GM21367 (cell line): ENCODE results near the gene TMEM167A.

ENCODE experiments used
- ATAC-seq: cut with Tn5 transposase; IDR thresholded peaks from one replicate; pipeline ENCODE4 v1.9.1; 2021; ENCODE audit not compliant: unreplicated experiment

Gene TMEM167A, protein sequence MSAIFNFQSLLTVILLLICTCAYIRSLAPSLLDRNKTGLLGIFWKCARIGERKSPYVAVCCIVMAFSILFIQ

GRCh38 chr5:83076742-83077661 lies at the start of gene TMEM167A, which contains the start of gene XRCC4:
TSS of gene TMEM167A (minus strand) at chr5:83077394. CDS start at chr5:83077323, 71 bp downstream.
TSS of gene XRCC4 (plus strand) at chr5:83077547. CDS start at chr5:83104920, 27,373 bp downstream.
- ATAC-seq: peak; percentile 96

DNA sequence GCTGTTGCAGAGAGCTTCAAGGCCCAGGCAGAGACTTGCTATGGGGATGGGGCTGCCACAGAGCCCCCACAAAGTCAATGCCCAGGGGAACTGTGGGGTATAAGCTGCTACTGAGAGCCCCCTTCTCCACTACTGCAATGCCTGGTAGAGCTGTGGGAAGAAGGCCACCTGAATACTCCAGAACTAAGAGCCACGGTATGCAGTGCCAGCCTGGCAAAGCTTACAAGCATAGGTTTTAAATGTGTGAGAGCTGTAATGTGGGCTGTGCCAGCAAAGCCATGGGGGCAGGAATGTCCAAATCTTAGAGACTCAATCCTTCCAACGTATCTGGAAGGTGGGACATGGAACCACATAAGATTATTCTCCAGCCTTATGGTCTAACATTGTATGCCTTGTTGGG lies 49.3 kb upstream of the TMEM167A start:
- ATAC-seq: no peak

DNA sequence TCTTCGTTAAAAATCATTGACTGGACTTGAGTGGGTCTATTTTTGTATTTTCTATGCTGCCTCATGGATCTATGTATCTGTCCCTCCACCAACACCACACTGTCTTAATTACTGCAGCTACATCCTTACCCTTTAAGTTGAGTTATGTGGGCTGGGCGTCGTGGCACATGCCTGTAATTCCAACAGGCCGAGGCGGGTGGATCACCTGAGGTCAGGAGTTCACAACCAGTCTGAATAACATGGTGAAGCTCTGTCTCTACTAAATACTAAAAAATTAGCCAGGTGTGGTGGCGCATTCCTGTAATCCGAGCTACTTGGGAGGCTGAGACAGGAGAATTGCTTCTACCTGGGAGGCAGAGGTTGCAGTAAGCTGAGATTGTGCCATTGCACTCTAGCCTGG lies 48.4 kb upstream of the TMEM167A start:
- ATAC-seq: no peak

- no peak for ATAC-seq
Measured at GRCh38 chr5:83124593-83124992, 47.4 kb upstream of the TMEM167A start.

DNA sequence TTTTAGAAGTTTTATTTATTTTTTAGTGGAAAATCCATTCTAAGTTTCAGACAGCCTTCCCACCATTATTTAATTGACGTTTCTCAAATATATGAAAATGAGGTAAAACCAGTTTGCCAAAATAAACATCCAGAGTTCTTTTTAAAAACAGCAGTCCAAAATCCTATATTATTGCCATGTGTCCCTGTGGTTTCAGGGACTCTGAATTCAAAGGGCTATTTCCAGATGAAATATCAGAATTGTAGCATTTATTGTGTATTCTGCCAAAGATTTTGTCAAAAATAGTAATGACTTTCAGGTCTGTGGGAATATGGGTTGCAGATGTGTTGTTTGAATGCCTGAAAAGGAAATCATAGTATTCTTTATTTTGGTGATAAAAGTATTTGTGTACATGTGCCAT lies 41.8 kb upstream of the TMEM167A start:
- ATAC-seq: no peak

DNA sequence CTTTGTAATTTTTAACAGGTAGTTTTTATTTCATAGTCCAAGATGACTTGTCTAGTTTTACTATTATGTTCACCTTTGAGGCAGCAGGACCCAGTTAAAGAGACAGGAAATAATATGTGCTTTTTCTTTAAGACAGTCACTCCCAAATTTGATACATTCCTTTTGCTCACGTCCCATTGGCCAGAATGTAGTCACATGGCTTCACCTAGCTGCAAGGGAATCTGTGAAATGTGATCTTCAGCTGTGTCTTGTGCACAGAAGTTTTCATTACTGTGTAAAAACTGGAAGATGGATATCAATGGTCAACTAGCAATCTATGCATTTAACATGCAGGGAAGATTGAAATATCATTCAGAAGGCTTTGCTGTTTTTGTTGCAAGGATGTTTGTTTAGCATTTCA lies 41.3 kb upstream of the TMEM167A start:
- no peak for ATAC-seq

GRCh38 chr5:83115816-83116215 lies 38.6 kb upstream of the TMEM167A start:
- no peak for ATAC-seq

DNA sequence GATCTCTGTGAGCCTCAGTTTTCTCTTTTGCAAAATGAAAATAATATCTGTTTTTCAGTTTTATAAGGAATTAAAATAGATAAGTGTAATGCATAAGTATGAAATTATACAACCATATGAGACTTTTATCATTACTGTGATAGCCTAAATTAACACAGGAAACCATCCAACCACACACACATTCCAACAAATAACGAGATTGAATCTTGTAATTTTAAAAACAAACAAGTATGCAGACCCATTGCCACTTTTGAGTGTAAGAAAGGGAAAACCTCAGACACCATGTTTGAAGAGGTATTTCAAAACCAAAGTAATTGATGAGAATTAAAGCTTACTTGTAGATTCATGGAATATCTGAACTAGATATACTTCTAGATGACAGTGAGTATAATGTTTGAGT lies 32.2 kb upstream of the TMEM167A start:
- ATAC-seq: no peak

GRCh38 chr5:83107692-83108420 lies 30.7 kb upstream of the TMEM167A start:
- no peak for ATAC-seq

GRCh38 chr5:83104021-83104420 lies 26.8 kb upstream of the TMEM167A start:
- no peak for ATAC-seq

- ATAC-seq: no peak
Measured at GRCh38 chr5:83102364-83102980, 25.3 kb upstream of the TMEM167A start.

- ATAC-seq: no peak
Measured at GRCh38 chr5:83101514-83101913, 24.3 kb upstream of the TMEM167A start.

- no peak for ATAC-seq
Measured at GRCh38 chr5:83099445-83099844, 22.3 kb upstream of the TMEM167A start.

DNA sequence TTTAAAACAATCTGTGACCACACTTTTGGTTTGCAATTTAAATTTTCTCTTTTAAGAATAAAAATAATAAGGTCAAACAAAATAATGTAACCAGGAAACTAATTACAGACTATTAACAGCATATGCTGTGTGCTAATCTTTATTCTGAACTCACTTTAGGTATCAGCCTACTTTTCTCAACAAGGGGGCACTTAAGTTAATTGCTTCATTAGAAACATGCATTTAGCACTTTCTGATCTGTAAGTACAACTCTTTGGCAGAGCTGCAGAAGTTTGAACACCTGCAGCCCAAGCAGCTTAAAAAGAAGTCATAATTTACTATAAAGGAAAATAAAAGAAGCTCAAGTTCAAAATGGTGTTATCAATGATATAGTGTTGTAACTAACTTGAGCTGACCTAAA lies 21.8 kb upstream of the TMEM167A start:
- no peak for ATAC-seq

DNA sequence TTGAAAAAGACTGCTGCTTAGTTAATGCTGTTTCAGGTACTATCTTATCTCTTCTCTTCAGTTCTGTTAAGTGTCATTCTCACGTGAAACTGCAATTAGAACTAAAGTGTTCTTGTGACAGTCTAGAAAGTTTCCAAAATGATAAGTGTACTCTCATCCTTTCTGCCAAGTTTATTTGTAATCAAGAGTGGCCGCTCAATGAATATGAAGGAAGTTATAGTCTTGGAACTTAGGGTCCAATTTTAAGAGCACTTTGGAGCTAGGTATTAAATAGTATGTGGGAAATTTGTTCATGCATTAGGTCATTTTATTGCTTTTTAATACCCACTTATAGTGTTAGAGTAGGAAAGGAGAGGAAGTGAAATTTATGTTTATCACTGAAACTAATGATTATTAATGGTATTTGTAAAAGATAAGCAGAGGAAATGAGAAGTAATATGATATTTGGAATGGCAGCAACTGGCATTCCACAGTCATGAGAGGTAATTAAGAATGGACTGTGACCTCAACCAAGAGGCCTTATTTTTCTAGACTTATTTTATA lies 20.6 kb upstream of the TMEM167A start:
- ATAC-seq: no peak

DNA sequence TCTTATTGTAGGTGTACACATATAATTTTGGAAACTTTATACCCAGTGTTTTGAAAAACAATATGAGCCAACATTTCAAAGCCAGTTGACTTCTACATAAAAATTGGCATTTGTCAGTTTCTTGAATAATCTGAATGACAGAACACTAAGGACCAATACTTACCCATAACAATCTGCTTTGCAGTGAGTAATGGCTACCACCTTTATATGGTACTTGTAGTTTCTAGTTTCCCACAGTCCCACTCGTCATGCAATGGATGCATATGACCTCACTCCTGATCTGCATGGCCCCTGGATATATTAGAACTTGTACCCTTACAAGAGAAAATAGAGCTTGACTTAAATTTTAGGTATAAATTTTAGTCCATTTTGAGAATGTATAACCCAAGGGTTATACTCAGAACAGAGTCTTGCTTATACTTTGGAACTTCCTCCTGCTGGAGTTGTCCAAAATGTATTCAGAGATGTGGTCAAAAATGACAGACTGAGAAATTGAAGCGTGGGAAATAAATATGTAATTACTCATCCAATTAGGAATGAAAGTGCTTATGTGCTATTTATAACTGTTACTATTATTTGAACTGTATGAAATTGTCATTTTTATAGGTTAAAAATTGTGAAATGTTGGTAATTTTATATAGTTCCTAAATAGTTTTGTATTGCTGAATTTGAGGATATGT lies 19.6 kb upstream of the TMEM167A start:
- no peak for ATAC-seq

DNA sequence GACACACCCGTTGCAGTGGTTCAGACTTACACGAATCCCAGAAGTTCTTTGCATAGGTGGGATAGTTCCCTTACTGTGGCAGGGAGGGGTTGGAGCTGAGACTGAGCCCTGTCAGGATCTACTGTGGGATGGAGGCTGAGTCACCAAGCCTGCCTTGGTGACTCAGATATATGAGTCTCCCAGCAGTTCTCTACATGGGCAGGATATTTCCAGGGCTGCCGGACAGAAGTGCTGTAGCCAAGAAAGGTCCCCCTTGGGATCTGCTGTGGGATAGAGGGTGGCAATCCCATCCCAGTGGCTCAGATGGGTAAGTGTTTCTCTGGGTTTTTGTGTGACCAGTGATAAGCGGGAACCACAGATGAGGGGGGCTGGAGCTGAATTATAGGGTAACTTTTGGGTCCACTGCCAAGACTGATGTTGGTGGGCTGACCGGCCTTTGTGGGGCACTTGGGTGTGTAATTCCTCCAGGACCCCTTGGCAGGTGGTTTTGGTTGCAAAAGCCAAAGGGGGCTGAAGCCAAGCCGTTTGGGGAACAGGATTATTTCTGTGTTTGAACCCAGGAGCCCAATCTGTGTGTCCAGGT lies 18.9 kb upstream of the TMEM167A start:
- ATAC-seq: no peak

DNA sequence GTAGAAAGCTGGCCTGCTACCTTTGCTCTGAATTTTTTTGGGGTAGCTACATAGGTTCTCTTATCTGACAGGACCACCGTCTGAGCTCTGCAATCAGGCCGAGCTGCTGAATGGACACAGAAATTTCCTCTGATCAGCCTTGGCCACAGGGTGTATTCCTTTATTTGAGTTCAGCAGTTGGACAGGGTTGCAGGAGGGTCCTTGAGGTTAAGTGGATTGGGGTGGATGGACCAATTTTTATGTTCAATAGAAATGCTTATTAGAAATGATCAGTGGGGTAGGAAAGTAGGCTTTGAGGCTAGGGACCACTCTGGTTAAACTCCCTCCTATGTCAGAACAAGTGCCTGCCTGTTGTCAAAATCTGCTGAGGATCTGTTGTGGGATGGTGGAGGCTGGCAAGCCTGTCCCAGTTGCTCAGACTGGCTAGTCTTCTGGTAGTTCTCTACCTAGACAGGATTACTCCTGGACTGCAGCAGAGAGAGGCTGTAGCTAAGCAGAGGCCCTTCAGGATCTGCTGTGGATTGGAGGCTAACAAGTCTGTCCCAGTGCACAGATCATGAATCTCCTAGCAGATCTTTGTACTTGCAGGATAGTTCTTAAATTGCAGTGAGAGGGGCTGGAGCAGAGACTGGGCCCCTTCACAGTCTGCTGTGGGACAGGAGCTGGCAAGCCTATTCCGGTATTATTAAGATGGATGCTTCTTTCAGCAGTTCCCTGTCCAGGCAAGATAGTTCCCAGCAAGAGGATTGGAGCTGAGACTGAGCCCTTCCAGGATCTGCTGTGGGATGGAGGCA lies 18.2 kb upstream of the TMEM167A start:
- no peak for ATAC-seq

DNA sequence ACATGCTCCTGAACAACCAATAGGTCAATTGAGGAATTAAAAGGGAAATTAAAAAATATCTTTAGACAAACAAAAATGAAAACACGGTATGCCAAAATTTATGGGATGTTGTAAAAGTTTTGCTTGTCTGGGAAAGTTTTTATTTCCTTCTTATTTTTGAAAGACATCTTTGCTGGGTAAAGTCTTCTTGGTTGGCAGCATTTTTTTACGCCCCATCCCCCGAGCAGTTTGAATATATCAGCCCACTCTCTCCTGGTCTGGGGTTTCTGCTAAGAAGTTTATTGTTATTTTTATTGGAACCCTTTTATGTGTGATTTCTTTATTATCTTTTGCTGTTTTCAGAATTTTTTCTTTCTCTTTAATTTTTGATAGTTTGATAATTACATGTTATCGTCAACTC lies 16.5 kb upstream of the TMEM167A start:
- ATAC-seq: no peak
